Hematopoietic multipotent progenitor cell treated with erythropoietin and hydrocortisone succinate and interleukin-3 and kit ligand, for 6 days (in vitro differentiated cells): ENCODE measurements around the gene SYNJ1.

Experiments
- DNase-seq: peaks from one replicate; pipeline ENCODE4 v3.0.0-alpha.2; 2015

Gene SYNJ1

DNA sequence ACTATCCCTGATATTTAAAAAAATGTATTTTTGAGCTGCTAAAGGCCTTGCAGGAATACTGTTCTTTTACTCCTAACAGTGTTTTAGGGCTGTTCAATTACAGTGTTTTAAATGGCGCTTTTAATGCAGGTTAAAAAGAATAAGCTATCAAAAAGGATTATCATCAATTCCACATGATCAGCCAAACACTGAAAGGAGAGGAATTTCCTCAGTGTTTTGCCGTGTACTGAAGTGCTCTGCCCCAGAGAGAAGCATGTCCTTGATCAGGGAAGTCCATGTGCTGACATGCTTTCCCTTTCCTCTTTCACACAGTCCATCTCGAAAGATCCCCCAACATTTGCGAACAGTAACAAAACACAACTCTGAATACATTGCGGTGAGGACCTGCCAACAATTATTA is 119.0 kb downstream of the SYNJ1 start:
- DNase-seq, result no peak

DNA sequence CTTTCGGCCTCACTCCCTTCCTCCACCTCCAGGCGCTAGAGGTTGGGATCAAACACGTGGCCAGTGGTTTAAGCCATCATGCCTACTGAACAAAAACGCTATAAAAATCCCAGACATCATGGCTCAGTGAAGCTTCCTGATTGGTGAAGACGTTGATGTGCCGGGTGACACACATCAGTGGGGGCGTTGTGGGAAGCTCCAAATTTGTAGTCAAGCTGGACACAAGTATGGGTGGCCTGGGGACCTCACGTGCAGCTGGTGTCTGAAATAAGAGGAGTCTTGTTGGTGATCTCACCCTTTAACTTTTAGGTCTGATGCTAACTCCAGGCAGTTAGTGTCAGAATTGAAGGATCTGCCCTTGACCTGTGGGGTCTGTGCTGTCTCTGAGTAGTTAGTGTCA is 122.3 kb downstream of the SYNJ1 start:
- no peak for DNase-seq

DNA sequence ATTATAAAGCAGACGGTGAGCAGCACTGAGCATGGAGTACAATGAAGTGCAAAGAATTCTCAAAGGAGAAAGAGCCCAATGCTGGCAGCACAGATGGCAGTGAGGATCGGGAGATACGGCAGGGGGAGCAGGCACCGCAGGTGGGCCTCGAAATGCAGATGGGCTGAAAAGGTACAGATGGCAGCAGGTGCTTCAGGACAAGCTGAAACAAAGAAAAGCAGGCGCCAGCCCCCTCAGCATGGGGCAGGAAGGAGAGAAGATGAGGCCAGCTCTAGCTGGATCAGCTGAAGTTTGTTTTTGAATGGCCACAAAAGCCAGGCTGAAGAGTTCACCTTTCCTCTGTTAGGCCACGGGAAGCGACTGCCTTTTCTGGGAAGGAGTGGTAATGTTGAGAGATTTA is 123.3 kb downstream of the SYNJ1 start:
- DNase-seq, result no peak

DNA sequence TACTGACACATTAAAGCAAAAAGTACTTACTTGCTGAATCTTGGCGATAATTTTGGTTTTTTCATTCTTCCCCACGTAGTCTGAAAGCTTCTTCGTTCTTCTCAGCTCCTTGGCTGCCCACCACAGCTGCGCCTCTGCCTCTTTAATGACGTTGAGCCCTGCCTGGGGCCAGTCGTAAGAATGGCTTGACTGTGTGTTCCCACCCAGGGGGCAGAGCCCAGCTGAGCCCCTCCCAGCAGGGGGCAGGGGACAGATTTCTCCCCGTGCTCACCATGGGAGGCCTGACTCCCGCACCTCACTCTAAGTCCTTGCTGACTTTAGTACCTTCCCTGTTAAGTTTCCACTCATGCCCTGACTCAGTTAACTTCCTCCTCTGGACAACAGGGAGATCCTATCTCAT is 124.7 kb downstream of the SYNJ1 start:
- no peak for DNase-seq

DNA sequence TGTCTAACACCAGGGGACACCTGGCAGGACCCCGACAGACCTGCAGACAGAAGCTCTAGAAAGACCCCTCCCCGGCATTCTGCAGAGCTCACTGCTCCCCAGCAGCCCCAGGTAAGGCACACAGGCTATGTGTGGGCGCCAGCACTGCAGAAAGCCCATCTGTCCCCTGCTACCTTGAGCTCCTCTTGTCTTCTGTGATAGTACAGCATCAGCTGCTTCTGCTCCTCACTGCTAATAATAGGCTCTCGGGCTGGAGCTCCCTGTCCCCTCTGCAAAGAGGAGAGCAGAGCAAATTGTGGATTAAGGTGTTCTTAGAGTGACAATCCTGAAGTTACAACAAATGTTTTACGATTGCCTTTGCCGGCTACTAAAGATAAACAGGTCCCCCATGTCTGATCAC is 125.7 kb downstream of the SYNJ1 start:
- no peak for DNase-seq

DNA sequence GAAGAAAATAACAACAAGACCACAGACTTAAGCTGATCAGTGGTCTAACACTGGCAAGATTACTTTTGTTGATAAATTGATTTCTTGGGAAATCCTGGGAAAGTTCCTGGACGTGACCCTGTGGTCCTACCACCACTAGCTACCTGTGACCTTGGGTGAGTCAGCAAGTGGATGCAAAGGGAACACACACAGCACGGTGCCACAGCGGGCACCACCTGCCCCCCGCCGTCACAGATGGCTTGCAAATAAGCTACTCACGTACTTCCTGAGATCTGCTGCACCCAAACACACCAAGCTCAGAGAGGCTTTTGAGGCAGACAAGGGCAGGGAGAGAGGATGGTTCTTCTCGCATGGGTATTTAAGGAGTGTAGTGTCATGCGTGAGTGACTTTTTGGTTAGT is 128.3 kb downstream of the SYNJ1 start:
- no peak for DNase-seq

DNA sequence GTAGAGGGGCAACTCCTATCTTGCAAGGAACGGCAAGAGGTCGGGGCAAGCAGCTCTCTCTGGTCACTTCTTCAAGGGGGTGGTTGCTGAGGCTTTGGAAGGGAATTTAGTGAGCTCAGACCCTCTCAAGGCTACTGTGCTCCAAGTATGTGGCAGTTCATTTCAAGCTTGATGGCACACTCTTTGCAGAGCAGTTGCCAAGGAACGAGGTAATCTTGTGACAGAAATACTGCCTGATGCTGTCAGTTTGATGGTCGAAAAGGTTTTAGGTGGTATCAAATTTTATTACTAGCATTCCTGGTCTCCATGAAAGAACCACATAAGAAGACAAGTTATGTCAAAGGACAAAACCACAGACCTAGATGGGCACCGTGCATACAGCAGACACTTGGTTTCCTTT is 128.7 kb downstream of the SYNJ1 start:
- DNase-seq, result no peak

DNA sequence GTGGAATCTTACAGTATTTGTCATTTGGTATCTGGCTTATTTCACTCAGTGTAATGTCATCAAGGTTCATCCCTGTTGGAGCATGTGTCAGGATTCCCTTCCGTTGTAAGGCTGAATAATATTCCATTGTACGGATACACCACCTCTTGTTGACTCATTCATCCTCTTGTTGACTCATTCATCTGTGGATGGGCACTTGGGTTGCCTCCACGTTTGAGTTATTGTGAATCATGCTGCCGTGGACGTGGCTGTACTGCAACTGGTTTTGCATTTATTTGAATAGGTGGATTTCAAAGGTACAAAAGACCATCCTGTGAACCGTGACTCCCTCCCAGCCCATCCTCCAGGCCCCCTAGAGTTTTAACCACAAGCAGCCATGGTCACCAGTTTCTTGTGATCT is 130.6 kb downstream of the SYNJ1 start:
- no peak for DNase-seq

DNA sequence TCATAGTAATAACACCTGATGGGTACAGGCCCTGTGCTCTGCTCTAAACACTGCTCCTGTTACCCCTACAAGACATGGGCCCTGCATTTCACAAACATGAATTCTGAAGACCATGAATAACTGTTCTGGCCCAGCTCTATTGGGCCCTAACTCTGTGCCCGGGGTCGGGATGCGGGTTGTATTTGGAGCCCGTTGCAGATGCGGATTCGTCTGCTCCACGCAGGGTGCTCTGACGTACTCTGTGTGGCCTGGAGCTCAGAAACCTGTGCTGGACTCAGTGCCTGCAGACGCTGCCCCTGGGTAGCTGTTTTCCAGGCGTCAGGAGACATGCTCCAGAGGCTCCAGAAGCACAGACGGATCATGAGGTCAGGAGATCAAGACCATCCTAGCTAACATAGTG is 132.4 kb downstream of the SYNJ1 start:
- DNase-seq, result no peak

DNA sequence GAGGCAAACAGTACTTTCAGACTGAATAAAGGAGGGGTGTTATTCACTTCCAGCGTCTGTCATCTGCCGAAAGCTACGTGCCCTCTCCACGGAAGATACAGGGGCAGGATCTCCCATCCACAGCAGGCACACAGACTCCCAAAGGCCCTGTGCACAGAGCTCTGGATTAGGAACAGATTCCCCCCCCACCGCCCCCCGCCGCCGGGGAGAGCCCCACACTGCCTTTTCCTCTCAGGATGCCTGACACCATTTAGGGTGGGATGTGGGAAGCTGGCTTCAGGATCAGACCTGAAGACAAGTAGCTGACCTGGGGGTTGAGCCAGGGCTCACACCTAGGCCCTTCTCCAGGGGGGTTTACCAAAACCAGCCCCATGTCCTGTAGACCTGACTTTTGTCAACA is 134.1 kb downstream of the SYNJ1 start:
- no peak for DNase-seq

DNA sequence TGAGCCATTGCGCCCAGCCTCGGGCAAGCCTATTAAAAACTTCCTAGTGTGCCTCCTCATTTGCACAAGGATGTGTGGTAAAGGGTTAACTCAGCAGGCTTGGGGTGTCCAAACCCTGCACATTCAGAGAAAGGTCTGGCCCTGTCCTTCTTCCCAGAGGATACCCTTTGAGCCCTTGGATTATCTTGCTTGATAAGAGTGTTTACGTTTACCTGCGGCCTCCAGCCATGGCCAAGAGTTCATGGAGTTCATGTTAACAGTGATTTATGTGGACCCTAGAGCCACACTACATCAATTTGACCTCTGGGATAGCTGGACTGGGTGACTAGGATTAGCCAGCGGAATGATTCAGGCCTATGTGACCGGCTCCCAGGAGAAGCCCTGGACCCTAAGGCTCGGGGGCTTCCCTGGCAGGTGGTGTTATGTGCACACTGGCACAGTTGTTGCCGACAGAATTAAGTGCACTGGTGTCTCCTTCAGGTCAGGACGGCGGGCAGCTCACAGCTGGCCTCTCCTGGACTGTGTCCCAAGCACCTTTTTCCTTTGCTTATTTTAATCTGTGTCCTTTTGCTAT is 134.8 kb downstream of the SYNJ1 start:
- no peak for DNase-seq

DNA sequence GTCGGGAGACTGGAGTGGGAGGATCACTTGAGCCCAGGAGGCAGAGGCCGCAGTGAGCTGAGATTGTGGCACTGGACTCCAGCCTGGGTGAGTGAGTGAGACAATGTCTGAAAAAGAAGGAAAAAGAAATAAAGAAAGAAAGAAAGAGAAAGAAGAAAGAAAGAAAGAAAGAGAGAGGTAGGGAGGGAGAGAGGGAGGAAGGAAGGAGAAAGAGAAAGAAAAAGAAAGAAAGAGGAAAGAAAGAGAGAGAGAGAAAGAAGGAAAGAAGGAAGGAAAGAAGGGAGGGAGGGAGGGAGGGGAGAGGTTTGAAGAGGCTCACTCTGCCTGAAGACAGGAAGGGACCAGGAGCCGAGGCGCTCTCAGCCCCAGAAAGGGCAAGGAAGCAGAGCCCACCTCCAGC is 137.7 kb downstream of the SYNJ1 start:
- no peak for DNase-seq

DNA sequence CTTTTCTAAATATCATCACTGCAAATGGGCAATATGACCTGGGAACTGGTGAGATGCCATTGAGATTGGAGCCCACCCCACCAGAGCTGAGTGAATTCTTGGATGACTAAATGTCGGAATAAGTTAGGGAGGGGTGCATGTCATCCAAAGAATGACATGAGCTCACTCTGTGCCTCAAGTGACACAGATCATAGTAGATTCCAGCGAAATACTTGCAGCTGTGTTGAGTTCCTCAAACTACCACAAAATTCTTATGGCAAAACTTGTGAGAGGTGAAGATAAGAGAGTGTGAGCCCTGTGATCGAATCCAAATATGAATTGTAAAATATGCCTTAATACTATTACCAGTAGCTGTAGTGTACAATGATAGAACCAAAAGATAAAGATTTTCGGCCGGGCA is 140.2 kb downstream of the SYNJ1 start:
- DNase-seq, result peak; percentile 21

DNA sequence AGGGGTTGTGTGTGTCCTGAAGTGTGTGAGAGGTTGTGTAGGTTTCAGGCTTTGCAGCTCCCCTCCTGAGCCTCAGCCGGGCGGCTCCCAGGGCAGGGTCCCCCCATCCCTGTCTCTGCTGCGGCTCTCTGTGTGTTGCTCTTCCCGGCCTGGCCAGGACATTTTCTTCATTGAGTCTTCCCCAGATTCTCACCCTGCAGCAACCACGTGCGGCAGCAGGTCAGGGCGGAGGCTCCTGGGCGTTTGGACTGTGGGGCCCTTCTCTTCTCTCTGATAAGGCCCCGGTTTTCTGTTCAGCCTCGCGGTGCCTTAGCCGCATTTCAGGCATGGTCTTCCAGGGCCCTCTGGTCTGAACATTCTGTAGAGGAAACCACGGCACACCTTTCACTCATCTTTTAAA is 140.7 kb downstream of the SYNJ1 start:
- peak; percentile 64 for DNase-seq

DNA sequence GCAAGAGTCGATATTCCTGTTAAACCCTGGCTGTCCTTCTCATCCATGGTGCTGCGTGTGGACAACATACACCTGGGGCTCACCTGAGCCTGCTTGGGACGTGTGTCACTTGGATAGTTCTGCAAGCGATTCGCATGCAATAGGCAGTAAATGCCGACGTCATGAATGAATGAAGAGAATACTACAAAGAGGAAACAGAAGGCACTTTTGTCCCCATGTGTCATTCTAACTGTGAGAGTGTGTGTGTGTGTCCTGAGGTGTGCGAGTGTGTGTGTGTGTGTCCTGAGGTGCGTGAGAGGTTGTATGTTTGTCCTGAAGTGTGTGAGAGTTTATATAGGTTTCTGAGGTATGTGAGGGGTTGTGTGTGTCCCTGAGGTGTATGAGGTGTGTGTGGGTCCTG is 141.8 kb downstream of the SYNJ1 start:
- no peak for DNase-seq

DNA sequence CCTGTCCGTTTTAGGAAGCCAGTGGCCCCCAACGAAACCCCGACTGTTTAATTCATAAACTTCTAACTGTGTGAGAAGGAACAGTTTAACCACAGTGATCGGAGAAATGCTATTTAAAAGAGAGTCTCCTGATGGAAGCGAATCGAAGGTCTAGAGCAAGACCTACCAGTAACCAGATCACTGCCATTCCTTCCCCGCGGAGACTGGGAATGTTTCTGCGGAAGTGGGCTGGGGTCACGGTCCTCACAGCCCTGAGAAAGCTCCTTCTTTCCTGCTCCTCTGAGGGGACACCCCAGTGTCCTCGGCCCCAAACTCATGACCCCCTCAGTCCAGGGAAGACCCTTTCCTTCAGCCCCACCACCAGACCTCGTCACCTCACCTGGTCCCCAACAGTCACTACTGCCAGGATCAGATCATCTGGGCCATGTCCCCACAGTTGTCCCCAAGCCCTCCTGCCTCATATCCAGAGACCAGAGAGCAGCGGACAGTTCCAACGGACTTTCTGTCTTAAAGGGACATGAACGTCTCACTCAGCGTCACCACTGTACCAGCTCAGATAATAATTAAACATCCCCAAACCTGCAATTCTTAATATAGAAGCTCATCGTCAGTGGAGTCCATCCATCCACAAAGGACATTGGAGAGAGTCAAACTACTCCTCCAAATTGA is 142.6 kb downstream of the SYNJ1 start, which contains the start of gene TCP10L:
Gene TCP10L (minus strand): TSS at position 482 of the 669 bp plus-strand sequence. CDS start 1,219 bp downstream, outside the sequence.
- no peak for DNase-seq

DNA sequence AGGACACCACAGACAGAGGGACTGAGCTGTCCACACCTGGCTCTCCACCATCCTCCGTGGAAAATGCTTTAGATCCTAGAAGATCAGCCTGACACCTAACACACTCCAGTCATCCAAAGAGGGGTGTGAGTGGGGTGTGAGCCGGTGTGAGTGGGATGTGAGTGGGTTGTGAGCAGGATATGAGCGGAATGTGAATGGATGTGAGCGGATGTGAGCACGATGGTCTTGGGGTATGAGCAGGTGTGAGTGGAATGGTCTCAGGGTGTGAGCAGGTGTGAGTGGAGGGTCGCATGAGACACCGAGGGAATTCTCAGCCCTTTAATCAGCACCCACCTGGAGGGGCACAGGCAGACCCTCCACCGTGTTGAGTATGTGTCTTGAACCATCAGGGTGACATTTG is 143.3 kb downstream of the SYNJ1 start:
- no peak for DNase-seq

DNA sequence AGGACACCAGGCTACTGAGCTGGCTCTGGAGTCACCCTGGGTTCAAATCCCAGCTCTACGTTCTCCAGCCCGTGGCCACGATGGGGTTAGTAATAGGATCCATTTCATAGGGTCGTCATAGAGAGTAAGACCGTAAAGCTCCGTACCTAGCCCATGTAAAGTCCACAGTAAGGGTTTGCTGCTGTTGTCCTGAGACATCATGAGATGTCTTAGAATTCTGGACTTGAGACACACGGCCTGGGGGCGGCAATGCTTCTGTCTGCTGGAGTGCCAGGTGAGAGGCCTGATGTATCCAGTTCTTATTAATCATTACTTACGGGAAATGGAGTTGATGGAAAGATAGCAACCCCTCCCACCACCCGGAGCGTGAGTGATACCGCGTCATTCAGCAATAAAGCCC is 146.1 kb downstream of the SYNJ1 start:
- no peak for DNase-seq

DNA sequence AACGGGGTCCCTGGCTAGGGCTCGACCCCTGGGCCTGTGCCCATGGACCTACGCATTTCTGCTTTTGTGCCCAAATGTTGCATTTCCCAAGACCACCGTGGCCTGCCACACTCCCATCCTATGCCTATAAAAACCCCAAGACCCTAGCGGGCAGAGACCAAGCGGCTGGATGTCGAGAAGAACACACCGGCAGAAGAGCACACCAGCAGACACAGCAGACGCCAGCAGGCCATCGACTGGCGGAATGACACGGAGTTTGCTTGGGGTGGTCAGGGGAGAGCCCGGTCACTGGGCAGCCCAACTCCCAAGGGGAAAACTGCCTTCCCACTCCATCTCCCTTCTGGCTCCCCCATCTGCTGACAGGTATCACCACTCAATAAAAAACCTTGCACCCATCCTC is 146.9 kb downstream of the SYNJ1 start:
- DNase-seq, result no peak
